ENCODE data around the gene TRAFD1.

- no peak for TF ChIP-seq CTCF (IDR thresholded peaks at IDR 0.05)
- TF ChIP-seq POLR2A (IDR thresholded peaks at IDR 0.05), result no peak
- no peak for TF ChIP-seq EP300 (IDR thresholded peaks at IDR 0.05)
Observed at GRCh38 chr12:112153181-112153892, 28.0 kb downstream of the TRAFD1 start.
